HG03442 (cell line): ENCODE measurements around the gene ABHD14A.

Experiments used
- ATAC-seq: cut with Tn5 transposase; IDR thresholded peaks from one replicate; pipeline ENCODE4 v1.9.1; 2021; ENCODE audit warnings: mild to moderate bottlenecking, moderate library complexity; ENCODE audit not compliant: unreplicated experiment

Gene ABHD14A

GRCh38 chr3:51955893-51956770 lies 18.7 kb upstream of the ABHD14A start:
- ATAC-seq, result no peak

GRCh38 chr3:51957520-51958205 lies 17.2 kb upstream of the ABHD14A start:
- ATAC-seq, result no peak

GRCh38 chr3:51958603-51959521 lies 16.0 kb upstream of the ABHD14A start:
- ATAC-seq, result no peak

GRCh38 chr3:51959651-51960050 lies 15.2 kb upstream of the ABHD14A start:
- no peak for ATAC-seq

- ATAC-seq, result no peak
Measured at GRCh38 chr3:51960386-51960785, 14.5 kb upstream of the ABHD14A start.

- no peak for ATAC-seq
Measured at GRCh38 chr3:51961011-51961410, 13.9 kb upstream of the ABHD14A start.

- no peak for ATAC-seq
Measured at GRCh38 chr3:51961602-51962569, 13.0 kb upstream of the ABHD14A start.

GRCh38 chr3:51962854-51963530 lies 11.9 kb upstream of the ABHD14A start:
- ATAC-seq, result no peak

GRCh38 chr3:51963951-51964451 lies 10.9 kb upstream of the ABHD14A start:
- no peak for ATAC-seq

GRCh38 chr3:51964521-51964920 lies 10.3 kb upstream of the ABHD14A start:
- no peak for ATAC-seq

- no peak for ATAC-seq
Measured at GRCh38 chr3:51966016-51966415, 8.8 kb upstream of the ABHD14A start.

GRCh38 chr3:51966486-51966885 lies 8.4 kb upstream of the ABHD14A start:
- ATAC-seq, result no peak

- peak; percentile 41 for ATAC-seq
Measured at GRCh38 chr3:51966922-51967383, 7.9 kb upstream of the ABHD14A start.

- peak; percentile 42 for ATAC-seq
Measured at GRCh38 chr3:51967384-51968169, 7.3 kb upstream of the ABHD14A start, which contains the start of gene PCBP4. Gene PCBP4 (minus strand): TSS chr3:51967454. CDS start chr3:51961240, 6,214 bp downstream.

GRCh38 chr3:51968170-51968775 lies 6.6 kb upstream of the ABHD14A start:
- no peak for ATAC-seq

- no peak for ATAC-seq
Measured at GRCh38 chr3:51968883-51969678, 5.8 kb upstream of the ABHD14A start.

- ATAC-seq, result no peak
Measured at GRCh38 chr3:51969841-51970240, 5.0 kb upstream of the ABHD14A start.
